Non-pigmented ciliary epithelial cell (primary cell): ENCODE data around the gene MLLT1.

Source experiments
- DNase-seq: peaks from one replicate; pipeline ENCODE4 v3.0.0-alpha.2; 2010; ENCODE audit warnings: low read depth

The MLLT1 gene

GRCh38 chr19:6274756-6275155 is 5.0 kb downstream of the MLLT1 start:
- DNase-seq = no peak

GRCh38 chr19:6273701-6274601 is 5.8 kb downstream of the MLLT1 start:
- DNase-seq = no peak

- no peak for DNase-seq
These were observed 6.7 kb downstream of the MLLT1 start for GRCh38 chr19:6272913-6273600.

- DNase-seq = no peak
These were observed 7.4 kb downstream of the MLLT1 start for GRCh38 chr19:6272411-6272791.

- no peak for DNase-seq
These were observed 7.9 kb downstream of the MLLT1 start for GRCh38 chr19:6271721-6272410.

GRCh38 chr19:6271251-6271650 is 8.5 kb downstream of the MLLT1 start:
- DNase-seq = no peak

GRCh38 chr19:6270822-6271221 is 9.0 kb downstream of the MLLT1 start:
- DNase-seq = no peak

GRCh38 chr19:6270076-6270745 is 9.6 kb downstream of the MLLT1 start:
- no peak for DNase-seq

- DNase-seq = no peak
These were observed 10.5 kb downstream of the MLLT1 start for GRCh38 chr19:6269101-6269886.

- DNase-seq = no peak
These were observed 11.4 kb downstream of the MLLT1 start for GRCh38 chr19:6268382-6268771.

GRCh38 chr19:6267552-6268381 is 12.0 kb downstream of the MLLT1 start:
- no peak for DNase-seq

GRCh38 chr19:6264803-6265202 is 15.0 kb downstream of the MLLT1 start:
- DNase-seq = no peak

GRCh38 chr19:6263735-6264444 is 15.9 kb downstream of the MLLT1 start:
- no peak for DNase-seq

- DNase-seq = no peak
These were observed 16.5 kb downstream of the MLLT1 start for GRCh38 chr19:6263306-6263705.

- no peak for DNase-seq
These were observed 17.3 kb downstream of the MLLT1 start for GRCh38 chr19:6262519-6262918.

GRCh38 chr19:6261883-6262282 is 17.9 kb downstream of the MLLT1 start:
- DNase-seq = no peak

GRCh38 chr19:6260912-6261650 is 18.7 kb downstream of the MLLT1 start:
- DNase-seq = no peak

GRCh38 chr19:6260376-6260775 is 19.4 kb downstream of the MLLT1 start:
- no peak for DNase-seq

GRCh38 chr19:6259312-6259861 is 20.4 kb downstream of the MLLT1 start:
- no peak for DNase-seq
